Measurements from ENCODE around the gene HOXC9. TPM values are rescaled to one million over a fixed set of nuclear protein-coding genes. Genes with fewer than 3 reads are reported as not detected.

Gene HOXC9
- total RNA-seq, 1 experiment from 2014 or later, result 11.3 TPM

DNA sequence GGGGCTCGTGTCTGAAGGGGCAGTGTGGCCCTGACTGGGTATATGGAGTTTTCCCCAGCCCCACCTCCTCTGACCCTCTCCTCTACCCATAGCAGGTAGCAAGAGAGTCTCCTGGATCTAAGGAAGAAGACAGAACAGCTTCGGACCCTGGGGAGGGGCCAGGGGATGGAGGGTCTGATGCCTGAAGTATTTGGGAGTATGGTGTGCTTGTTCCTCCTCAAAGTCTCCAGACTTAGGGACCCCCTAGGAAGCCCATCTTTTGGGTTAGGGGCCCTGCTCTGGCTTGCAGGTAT, 8.2 kb downstream of the HOXC9 start:
- 0 out of 2 replicates have a peak, but pooled peaks cover 3% of the 10 kb centered on the region for H3K79me2 ChIP-seq (ENCODE audit: insufficient read depth, low read length)
- H3K27ac ChIP-seq (ENCODE audit: low read depth, low read length), result no peak overlapping the region
- H3K9ac ChIP-seq (ENCODE audit: low read length), result no peak overlapping the region
- H4K20me1 ChIP-seq (ENCODE audit: insufficient read depth), result no peaks in the 10 kb centered on the region
- H3K4me2 ChIP-seq (ENCODE audit: low read length), result no peak overlapping the region
- DNase-seq (ENCODE audit: low read depth, low spot score) (no peak), ATAC-seq (no peak)
- no peaks in the 10 kb centered on the region for H3K9me3 ChIP-seq (ENCODE audit: control insufficient read depth in 1 of 2, insufficient read depth in 1 of 2, low read depth in 1 of 2, low read length in 2 of 2)
- H3K4me1 ChIP-seq (ENCODE audit: control insufficient read depth in 1 of 2, insufficient read depth in 2 of 2, low read length in 2 of 2), result peaks cover 0 to 8% of the 10 kb centered on the region in 2 experiments; a peak in 2 of 4 replicates
- ChIA-PET CTCF (interaction anchor here (0.8 to 3.5 kb wide), 6 partner anchors 9 to 200 kb away, joined by 4 to 68 read pairs (median 6); partner anchors contain the start of gene HOXC5), RAD21 (ENCODE audit: low non-redundant PET in 1 of 2, low total read pairs in 2 of 2, uncharacterized antibody in 2 of 2, unreplicated experiment in 2 of 2) (interaction anchor here in 1 of 2 experiments (1.0 to 1.2 kb wide), 2 partner anchors 10 to 193 kb away, joined by 3 to 9 read pairs; no protein-coding TSS in a partner anchor), POLR2A (interaction anchor here (1.9 kb wide), 1 partner anchor 10 kb away, joined by 4 read pairs; no protein-coding TSS in a partner anchor)
- BruUV-seq (replicated peaks), result no TSS peak
- H3K4me3 ChIP-seq (replicated peaks in 1 of 2; ENCODE audit: low read depth in 1 of 2, low read length in 2 of 2), result no peak overlapping the region
- no peaks in the 10 kb centered on the region for H3K36me3 ChIP-seq (ENCODE audit: control insufficient read depth in 1 of 2, insufficient read depth in 2 of 2, low read length in 2 of 2)
- no peaks in the 10 kb centered on the region for H3K9me2 ChIP-seq (ENCODE audit: insufficient read depth)
- no peak overlapping the region for H2AFZ ChIP-seq (ENCODE audit: low read depth, low read length, poor library complexity, severe bottlenecking)
- intact Hi-C loops (cut with micrococcal nuclease), result no loop called here
- H3K27me3 ChIP-seq (ENCODE audit: insufficient read depth, low read length), result no peaks in the 10 kb centered on the region
- TF ChIP-seq SP1 (IDR thresholded peaks at IDR 0.05; ENCODE audit: low read depth) (no peak), SIN3A (IDR thresholded peaks at IDR 0.05; ENCODE audit: low read depth) (no peak), TCF7L2 (IDR thresholded peaks at IDR 0.05; ENCODE audit: borderline replicate concordance, extremely low read depth, insufficient read depth, insufficient read length) (no peak), ZFX (IDR thresholded peaks at IDR 0.05) (no peak), CBX3 (IDR thresholded peaks at IDR 0.05; ENCODE audit: low read depth) (no peak), FOSL1 (IDR thresholded peaks at IDR 0.05; ENCODE audit: low read depth) (no peak), SRF (IDR thresholded peaks at IDR 0.05; ENCODE audit: low read depth) (no peak), POLR2AphosphoS5 (IDR thresholded peaks at IDR 0.05; ENCODE audit: low read depth, low read length) (no peak), JUND (IDR thresholded peaks at IDR 0.05) (no peak), RAD21 (IDR thresholded peaks at IDR 0.05; ENCODE audit: low read depth) (no peak), EGR1 (IDR thresholded peaks at IDR 0.05; ENCODE audit: low read depth) (no peak), EZH2 (IDR thresholded peaks at IDR 0.05) (no peak), ZBTB33 (IDR thresholded peaks at IDR 0.05; ENCODE audit: extremely low read depth, insufficient replicate concordance, low read length) (no peak)

All from HCT116 (cell line).